CD8-positive, alpha-beta memory T cell (primary cell): ENCODE results near the gene ZNF784. TPM values are rescaled to one million over a fixed set of nuclear protein-coding genes. Genes with fewer than 3 reads are reported as not detected.
"Not testable (repeated sequence)": the region's sequence is repeated elsewhere in the genome, so short reads cannot be mapped to it uniquely, and the experiment has no call there.

Experiments
- CTCF ChIA-PET: fragments of 350-600 bp; sonication (Branson Sonifier 250); formaldehyde crosslinking; loops from one replicate; lab custom pipeline; 2021; ENCODE audit warnings: antibody characterized with exemption; lab: Charles Lee
- POLR2A ChIA-PET: fragments of 350-600 bp; sonication (Branson Sonifier 250); formaldehyde crosslinking; loops from one replicate; lab custom pipeline; 2021; ENCODE audit warnings: antibody characterized with exemption; lab: Charles Lee
- DNase-seq, 5 donors: peaks; one replicate each; pipeline versions ENCODE4 v3.0.0 to v3.0.0-alpha.2; 2020 to 2022; ENCODE audit warnings: mixed read lengths in 1 of 5
- H3K27ac ChIP-seq: one replicate; pipeline ENCODE4 v1.7.0; 2013; ENCODE audit warnings: low read depth, mild to moderate bottlenecking, low read length, moderate library complexity
- H3K27me3 ChIP-seq: 2 replicates; pipeline ENCODE4 v1.7.0; 2013; ENCODE audit warnings: low read length, mild to moderate bottlenecking; ENCODE audit not compliant: insufficient read depth, poor library complexity, severe bottlenecking
- H3K36me3 ChIP-seq: 2 replicates; pipeline ENCODE4 v1.7.0; 2013; ENCODE audit warnings: mild to moderate bottlenecking, low read length, moderate library complexity; ENCODE audit not compliant: insufficient read depth
- H3K4me1 ChIP-seq: 2 replicates; pipeline ENCODE4 v1.7.0; 2013; ENCODE audit warnings: mild to moderate bottlenecking, low read length, moderate library complexity; ENCODE audit not compliant: insufficient read depth
- H3K4me3 ChIP-seq: 2 replicates; pipeline ENCODE4 v1.7.0; 2013; ENCODE audit warnings: mild to moderate bottlenecking, low read length
- H3K9me3 ChIP-seq: 2 replicates; pipeline ENCODE4 v1.7.0; 2013; ENCODE audit warnings: mild to moderate bottlenecking, low read length
- H3K27ac Mint-ChIP-seq, 8 donors: one replicate each; pipeline ENCODE4 v1.8.0; 2020 to 2021; ENCODE audit warnings: mixed read lengths in 8 of 8, mild to moderate bottlenecking in 6 of 8, inconsistent platforms in 3 of 8, moderate library complexity in 3 of 8
- H3K27me3 Mint-ChIP-seq, 2 donors: one replicate each; pipeline ENCODE4 v1.8.0; 2020 to 2021; ENCODE audit warnings: mixed read lengths in 2 of 2, mild to moderate bottlenecking in 1 of 2, moderate library complexity in 1 of 2
- H3K36me3 Mint-ChIP-seq, 3 donors: one replicate each; pipeline ENCODE4 v1.8.0; 2020 to 2021; ENCODE audit warnings: mixed read lengths in 3 of 3, inconsistent platforms in 1 of 3, mild to moderate bottlenecking in 1 of 3
- H3K4me1 Mint-ChIP-seq, 3 donors: one replicate each; pipeline ENCODE4 v1.8.0; 2020 to 2021; ENCODE audit warnings: mixed read lengths in 3 of 3, inconsistent platforms in 1 of 3, mild to moderate bottlenecking in 1 of 3
- H3K4me3 Mint-ChIP-seq, 7 donors: one replicate each; pipeline ENCODE4 v1.8.0; 2020 to 2021; ENCODE audit warnings: mixed read lengths in 7 of 7, mild to moderate bottlenecking in 6 of 7, moderate library complexity in 4 of 7, inconsistent platforms in 2 of 7
- H3K9me3 Mint-ChIP-seq, 5 donors: one replicate each; pipeline ENCODE4 v1.8.0; 2020 to 2022; ENCODE audit warnings: mixed read lengths in 5 of 5, mild to moderate bottlenecking in 3 of 5, moderate library complexity in 2 of 5, inconsistent platforms in 1 of 5
- polyA plus RNA-seq: library from polyadenylated mRNA; unstranded; fragments of 300-500 nt; fragmentation: Illumina TruSeq; gene quantifications from one replicate; pipeline ENCODE4 v1.2.3, GENCODE V29; 2021
- total RNA-seq, 2 experiments: library from RNA; stranded (reverse); gene quantifications; one replicate each; pipeline ENCODE4 v1.2.3, GENCODE V29; 2021

The ZNF784 gene
- total and polyA plus RNA-seq, 3 experiments from 2014 or later: 1.0 to 2.9 (median 2.6) TPM

DNA sequence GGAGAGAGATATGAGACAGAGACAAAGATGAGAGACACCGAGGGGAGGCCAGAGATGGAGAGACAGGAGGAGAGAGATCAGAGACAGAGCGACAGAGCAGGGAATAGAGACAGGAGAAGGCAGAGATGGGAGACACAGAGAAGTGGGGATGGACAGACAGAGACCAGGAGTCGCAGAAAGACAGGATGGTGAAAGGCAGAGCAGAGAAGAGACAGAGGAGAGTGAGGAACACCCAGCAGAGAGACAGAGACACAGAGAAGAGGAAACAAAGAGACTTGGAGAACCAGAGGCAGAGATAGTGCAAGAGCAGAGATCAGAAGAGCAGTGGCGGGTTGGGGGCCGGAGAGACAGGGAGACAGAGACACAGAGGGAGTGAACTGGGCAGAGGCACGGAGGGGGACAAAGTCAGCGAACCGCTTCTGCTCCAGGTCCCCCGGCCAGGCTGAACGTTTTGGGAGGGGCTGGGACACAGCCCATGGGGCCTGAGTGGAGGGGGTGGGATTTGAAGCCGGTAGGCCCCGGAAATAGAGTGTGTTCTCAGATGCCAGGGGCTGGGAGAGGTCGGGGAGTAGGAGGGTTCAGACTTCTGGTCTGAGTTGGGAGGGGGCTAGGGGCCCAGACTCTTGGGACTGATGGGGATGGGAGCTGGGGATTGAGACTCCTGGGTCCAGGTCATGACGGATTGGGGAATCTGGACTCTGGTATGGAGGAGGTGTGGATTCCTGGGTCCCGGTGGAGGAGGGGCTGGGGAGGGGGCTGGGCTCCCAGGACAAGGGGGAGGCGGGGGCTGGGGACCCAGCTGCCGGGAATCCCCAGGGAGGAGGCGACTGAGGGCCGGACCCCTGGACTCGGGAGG lies 44.4 kb downstream of the ZNF784 start:
- peak in 1 of 5 donors; percentile 48 for DNase-seq
- Mint-ChIP-seq H3K4me1 (peaks cover 19 to 24% (median 24%) of the 10 kb centered on the region in 3 donors), H3K27ac (peak overlapping the region; percentile 49 to 99 (median 88)), H3K36me3 (peaks cover 10 to 15% (median 11%) of the 10 kb centered on the region in 3 donors), H3K27me3 (peaks cover 0 to under 1% of the 10 kb centered on the region in 2 donors), H3K4me3 (peak overlapping the region; percentile 78 to 91 (median 86)), H3K9me3 (peaks cover 0 to 4% (median 0%) of the 10 kb centered on the region in 5 donors)
- no peaks in the 10 kb centered on the region for H3K27me3 ChIP-seq
- H3K27ac ChIP-seq: peak overlapping the region; percentile 12
- no peaks in the 10 kb centered on the region for H3K36me3 ChIP-seq
- H3K9me3 ChIP-seq: no peaks in the 10 kb centered on the region
- H3K4me3 ChIP-seq: peak overlapping the region; percentile 56
- POLR2A ChIA-PET: interaction anchor here (0.6 kb wide), 1 partner anchor 26 kb away, joined by 3 read pairs; no protein-coding TSS in a partner anchor
- H3K4me1 ChIP-seq: peaks cover 16% of the 10 kb centered on the region
- CTCF ChIA-PET: interaction anchor here (1.4 to 1.6 kb wide), 2 partner anchors 51 to 53 kb away, joined by 3 to 7 read pairs; no protein-coding TSS in a partner anchor

DNA sequence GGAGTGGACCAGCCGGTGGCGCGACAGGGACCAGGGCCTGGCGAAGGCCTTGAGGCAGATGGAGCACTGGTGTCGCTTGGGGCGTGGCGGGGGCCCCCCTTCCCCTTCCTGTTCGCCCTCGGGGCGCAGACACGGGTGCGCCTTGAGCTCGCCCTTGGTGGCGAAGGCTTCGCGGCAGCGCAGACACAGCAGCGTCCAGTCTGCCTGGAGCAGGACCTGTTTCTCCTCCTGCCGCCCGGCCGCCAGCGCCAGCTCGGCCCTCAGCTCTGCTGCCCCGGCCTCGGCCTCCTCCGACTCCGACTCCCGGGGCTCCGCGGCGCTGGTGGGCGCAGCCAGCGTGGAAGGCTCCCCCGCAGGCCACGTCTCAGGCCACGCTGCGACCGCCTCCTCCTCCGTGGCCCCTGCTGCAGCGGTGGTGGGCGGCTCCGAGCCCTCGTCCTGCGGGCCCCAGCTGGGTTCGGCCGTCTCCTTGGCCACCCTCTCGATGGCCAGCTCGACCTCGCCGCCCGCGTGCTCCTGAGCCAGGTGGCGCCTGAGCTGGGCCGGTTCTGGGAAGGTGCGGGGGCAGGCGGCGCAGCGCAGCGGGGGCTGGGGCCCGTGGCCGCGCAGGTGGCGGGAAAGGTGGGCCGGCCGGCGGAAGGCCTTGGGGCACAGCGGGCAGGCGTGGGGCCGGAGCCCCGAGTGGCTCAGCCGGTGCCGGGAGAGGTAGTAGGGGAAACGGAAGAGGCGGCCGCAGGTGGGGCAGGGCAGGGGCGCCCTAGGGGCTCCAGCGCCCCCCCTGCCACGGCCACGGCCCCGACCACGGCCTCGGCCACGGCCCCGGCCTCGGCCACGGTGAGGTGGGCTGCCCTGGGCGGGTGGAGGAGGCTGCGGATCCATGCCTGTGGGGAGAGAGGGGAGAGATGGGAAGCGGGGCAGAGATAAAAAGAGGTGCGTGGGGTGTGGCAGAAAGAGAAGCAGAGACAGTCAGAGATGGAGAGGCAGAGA lies 45.3 kb downstream of the ZNF784 start:
- Mint-ChIP-seq H3K36me3 (peaks cover 10 to 15% (median 11%) of the 10 kb centered on the region in 3 donors), H3K27me3 (no peaks in the 10 kb centered on the region), H3K9me3 (peaks cover 0 to 4% (median 0%) of the 10 kb centered on the region in 5 donors), H3K27ac (peak overlapping the region; percentile 49 to 99 (median 88)), H3K4me1 (peaks cover 19 to 24% (median 24%) of the 10 kb centered on the region in 3 donors), H3K4me3 (peak overlapping the region; percentile 56 to 91 (median 82))
- Histone ChIP-seq H3K27me3 (no peaks in the 10 kb centered on the region), H3K36me3 (no peaks in the 10 kb centered on the region), H3K4me3 (no peak overlapping the region), H3K27ac (no peak overlapping the region), H3K4me1 (peaks cover 16% of the 10 kb centered on the region), H3K9me3 (no peaks in the 10 kb centered on the region)
- DNase-seq: peak in 1 of 5 donors; percentile 48
- ChIA-PET POLR2A (no interaction called here), CTCF (no interaction called here)

DNA sequence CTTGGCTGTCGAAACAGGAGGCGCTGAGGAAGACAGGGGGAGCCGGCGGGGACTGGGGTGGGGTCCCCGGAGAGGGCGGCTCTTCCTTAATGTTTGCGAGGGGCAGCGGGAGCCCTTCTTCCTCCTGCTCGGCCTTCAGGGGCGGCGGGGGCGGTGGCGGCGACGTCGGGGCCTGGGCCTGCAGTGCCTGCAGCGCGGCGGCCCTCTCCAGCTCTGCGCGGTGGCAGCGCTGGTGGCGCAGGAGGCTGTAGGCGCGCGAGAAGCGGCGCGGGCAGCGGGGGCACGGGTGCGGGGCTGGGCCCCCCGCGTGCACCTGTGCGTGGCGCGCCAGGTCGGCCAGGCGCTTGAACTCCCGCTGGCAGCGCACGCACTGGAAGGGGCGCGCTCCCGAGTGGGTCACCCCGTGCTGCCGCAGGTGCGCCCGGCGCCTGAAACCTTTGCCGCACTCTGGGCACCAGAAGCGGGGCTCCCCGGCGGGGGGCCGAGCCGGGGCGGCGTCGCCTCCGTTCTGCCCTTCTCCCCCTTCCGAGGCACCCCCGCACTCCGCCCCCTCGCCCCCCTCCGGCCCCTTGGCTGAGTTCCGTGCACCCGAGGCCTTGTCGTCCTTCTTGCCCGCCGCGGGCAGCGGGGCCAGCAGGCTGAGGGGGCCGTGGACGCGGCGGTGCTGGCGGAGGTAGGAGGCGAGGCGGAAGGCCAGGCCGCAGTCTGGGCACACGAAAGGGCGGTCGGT lies 46.2 kb downstream of the ZNF784 start:
- Mint-ChIP-seq H3K4me1 (peaks cover 19 to 24% (median 24%) of the 10 kb centered on the region in 3 donors), H3K27me3 (no peaks in the 10 kb centered on the region), H3K27ac (no peak overlapping the region), H3K36me3 (peaks cover 10 to 15% (median 11%) of the 10 kb centered on the region in 3 donors), H3K9me3 (peaks cover 0 to 4% (median 0%) of the 10 kb centered on the region in 5 donors), H3K4me3 (no peak overlapping the region)
- no peaks in the 10 kb centered on the region for H3K9me3 ChIP-seq
- peak in 1 of 5 donors; percentile 26 for DNase-seq
- no peaks in the 10 kb centered on the region for H3K27me3 ChIP-seq
- ChIA-PET POLR2A (interaction anchor here (0.6 kb wide), 1 partner anchor 9 kb away, joined by 3 read pairs; no protein-coding TSS in a partner anchor), CTCF (no interaction called here)
- peaks cover 16% of the 10 kb centered on the region for H3K4me1 ChIP-seq
- H3K36me3 ChIP-seq: no peaks in the 10 kb centered on the region
- H3K27ac ChIP-seq: no peak overlapping the region
- no peak overlapping the region for H3K4me3 ChIP-seq

DNA sequence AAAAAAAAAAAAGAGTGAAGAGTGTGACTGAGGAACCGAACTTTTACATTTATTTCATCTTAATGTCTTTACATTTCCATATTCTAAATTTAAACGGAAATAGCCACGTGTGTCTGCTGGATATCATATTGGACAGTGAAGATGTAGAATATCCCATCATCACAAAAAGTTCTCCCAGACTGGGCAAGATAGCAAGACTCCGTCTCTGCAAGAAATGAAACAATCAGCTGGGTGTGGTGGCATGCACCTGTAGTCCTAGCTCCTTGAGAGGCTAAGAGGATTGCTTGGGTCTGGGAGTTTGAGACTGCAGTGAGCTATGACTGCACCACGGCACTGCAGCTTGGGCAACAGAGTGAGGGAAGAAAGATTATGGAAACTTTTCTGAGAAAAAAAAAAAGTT lies 47.6 kb downstream of the ZNF784 start:
- Mint-ChIP-seq H3K27ac (no peak overlapping the region), H3K36me3 (peaks cover 10 to 15% (median 11%) of the 10 kb centered on the region in 3 donors), H3K4me3 (peak overlapping the region; percentile 2 to 81 (median 57)), H3K27me3 (peaks cover 0 to 2% of the 10 kb centered on the region in 2 donors), H3K4me1 (peaks cover 16 to 20% (median 19%) of the 10 kb centered on the region in 3 donors), H3K9me3 (peaks cover 0 to 4% (median 0%) of the 10 kb centered on the region in 5 donors)
- Histone ChIP-seq H3K4me3 (no peak overlapping the region), H3K27me3 (no peaks in the 10 kb centered on the region), H3K9me3 (no peaks in the 10 kb centered on the region), H3K4me1 (peaks cover 13% of the 10 kb centered on the region), H3K27ac (no peak overlapping the region), H3K36me3 (no peaks in the 10 kb centered on the region)
- ChIA-PET POLR2A (no interaction called here), CTCF (no interaction called here)
- DNase-seq: no peak

DNA sequence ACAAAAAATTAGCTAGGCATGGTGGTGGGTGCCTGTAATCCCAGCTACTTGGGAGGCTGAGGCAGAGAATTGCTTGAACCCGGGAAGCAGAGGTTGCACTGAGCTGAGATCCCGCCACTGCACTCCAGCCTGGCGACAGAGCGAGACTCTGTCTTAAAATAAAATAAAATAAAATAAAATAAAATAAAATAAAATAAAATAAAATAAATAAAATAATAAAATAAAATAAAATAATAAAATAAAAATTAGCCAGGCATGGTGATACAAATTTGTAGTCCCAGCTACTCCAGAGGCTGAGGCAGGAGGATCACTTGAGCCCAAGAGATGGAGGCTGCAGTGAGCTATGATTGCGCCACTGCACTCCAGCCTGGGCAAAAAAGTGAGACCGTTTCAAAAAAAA lies 50.4 kb downstream of the ZNF784 start:
- H3K9me3 Mint-ChIP-seq, H3K4me3 Mint-ChIP-seq, H3K27me3 ChIP-seq, H3K27ac ChIP-seq, H3K27me3 Mint-ChIP-seq, POLR2A ChIA-PET, H3K4me3 ChIP-seq, H3K9me3 ChIP-seq, DNase-seq, H3K4me1 Mint-ChIP-seq, H3K36me3 Mint-ChIP-seq, H3K4me1 ChIP-seq, H3K36me3 ChIP-seq, H3K27ac Mint-ChIP-seq: not testable (repeated sequence)
- CTCF ChIA-PET: interaction anchor here (0.7 to 1.5 kb wide), 2 partner anchors 27 to 70 kb away, joined by 3 to 4 read pairs; no protein-coding TSS in a partner anchor

Other genes with a start within 250 kb of the ZNF784 start
- gene TMEM190, start 247.7 kb downstream of the ZNF784 start, total RNA-seq: not detected
- gene TMEM190, start 247.7 kb downstream of the ZNF784 start, polyA plus RNA-seq: not detected
- 10 to 100 TPM; 13.3 to 14.1 TPM for gene TMEM238, start 240.3 kb downstream of the ZNF784 start, total RNA-seq
- 1.9 TPM for gene TMEM238, start 240.3 kb downstream of the ZNF784 start, polyA plus RNA-seq
- gene RPL28, start 238.6 kb downstream of the ZNF784 start, total RNA-seq: 1,000 to 10,000 TPM; 2,376 to 2,381 TPM
- 615 TPM for gene RPL28, start 238.6 kb downstream of the ZNF784 start, polyA plus RNA-seq
- gene UBE2S, start 216.8 kb downstream of the ZNF784 start, total RNA-seq: 100 to 1,000 TPM; 263 to 291 TPM
- 42.5 TPM for gene UBE2S, start 216.8 kb downstream of the ZNF784 start, polyA plus RNA-seq
- gene SHISA7, start 181.3 kb downstream of the ZNF784 start, total RNA-seq: not detected
- not detected for gene SHISA7, start 181.3 kb downstream of the ZNF784 start, polyA plus RNA-seq
- 10 to 100 TPM; 33.7 to 38.8 TPM for gene ISOC2, start 162.9 kb downstream of the ZNF784 start, total RNA-seq
- gene ISOC2, start 162.9 kb downstream of the ZNF784 start, polyA plus RNA-seq: 32.0 TPM
- gene C19orf85, start 159.8 kb downstream of the ZNF784 start, total RNA-seq: not detected
- gene C19orf85, start 159.8 kb downstream of the ZNF784 start, polyA plus RNA-seq: not detected
- 1 to 10 TPM; 8.3 to 8.7 TPM for gene ZNF628, start 147.9 kb downstream of the ZNF784 start, total RNA-seq
- gene ZNF628, start 147.9 kb downstream of the ZNF784 start, polyA plus RNA-seq: 0.36 TPM
- 10 to 100 TPM; 27.5 to 28.4 TPM for gene NAT14, start 139.4 kb downstream of the ZNF784 start, total RNA-seq
- gene NAT14, start 139.4 kb downstream of the ZNF784 start, polyA plus RNA-seq: 7.0 TPM
- 1 to 10 TPM in 1 of 2 experiments, under 1 TPM in 1; 0.35 to 1.2 TPM for gene SSC5D, start 136.1 kb downstream of the ZNF784 start, total RNA-seq
- gene SSC5D, start 136.1 kb downstream of the ZNF784 start, polyA plus RNA-seq: not detected
- gene SBK2, start 87.4 kb downstream of the ZNF784 start, total RNA-seq: not detected
- gene SBK2, start 87.4 kb downstream of the ZNF784 start, polyA plus RNA-seq: not detected
- gene SBK3, start 79.0 kb downstream of the ZNF784 start, total RNA-seq: not detected
- gene SBK3, start 79.0 kb downstream of the ZNF784 start, polyA plus RNA-seq: not detected
- 1 to 10 TPM; 6.0 to 6.6 TPM for gene ZNF579, start 43.7 kb downstream of the ZNF784 start, total RNA-seq
- 0.35 TPM for gene ZNF579, start 43.7 kb downstream of the ZNF784 start, polyA plus RNA-seq
- gene FIZ1, start 25.0 kb downstream of the ZNF784 start, total RNA-seq: 10 to 100 TPM; 23.9 to 25.8 TPM
- 4.6 TPM for gene FIZ1, start 25.0 kb downstream of the ZNF784 start, polyA plus RNA-seq
- 10 to 100 TPM; 13.9 to 15.8 TPM for gene ZNF524, start 24.3 kb downstream of the ZNF784 start, total RNA-seq
- 35.9 TPM for gene ZNF524, start 24.3 kb downstream of the ZNF784 start, polyA plus RNA-seq
- gene ZNF865, start 18.9 kb downstream of the ZNF784 start, total RNA-seq: 10 to 100 TPM; 12.7 to 15.3 TPM
- 0.21 TPM for gene ZNF865, start 18.9 kb downstream of the ZNF784 start, polyA plus RNA-seq
- 10 to 100 TPM; 39.6 to 41.3 TPM for gene ZNF580, start 16.4 kb upstream of the ZNF784 start, total RNA-seq
- 15.2 TPM for gene ZNF580, start 16.4 kb upstream of the ZNF784 start, polyA plus RNA-seq
- gene ZNF581, start 19.1 kb upstream of the ZNF784 start, total RNA-seq: 10 to 100 TPM; 32.8 to 34.4 TPM
- 23.4 TPM for gene ZNF581, start 19.1 kb upstream of the ZNF784 start, polyA plus RNA-seq
- gene CCDC106, start 23.6 kb upstream of the ZNF784 start, total RNA-seq: 1 to 10 TPM; 2.0 to 2.2 TPM
- gene CCDC106, start 23.6 kb upstream of the ZNF784 start, polyA plus RNA-seq: 0.54 TPM
- gene U2AF2, start 30.5 kb upstream of the ZNF784 start, total RNA-seq: 100 to 1,000 TPM; 374 to 386 TPM
- gene U2AF2, start 30.5 kb upstream of the ZNF784 start, polyA plus RNA-seq: 9.5 TPM
- gene EPN1, start 50.7 kb upstream of the ZNF784 start, total RNA-seq: 10 to 100 TPM; 39.0 to 40.2 TPM
- 20.2 TPM for gene EPN1, start 50.7 kb upstream of the ZNF784 start, polyA plus RNA-seq
- gene NLRP9, start 113.8 kb upstream of the ZNF784 start, total RNA-seq: not detected
- not detected for gene NLRP9, start 113.8 kb upstream of the ZNF784 start, polyA plus RNA-seq
- gene RFPL4A, start 134.5 kb upstream of the ZNF784 start, total RNA-seq: not detected
- gene RFPL4A, start 134.5 kb upstream of the ZNF784 start, polyA plus RNA-seq: not detected
- not detected for gene RFPL4AL1, start 144.6 kb upstream of the ZNF784 start, total RNA-seq
- gene RFPL4AL1, start 144.6 kb upstream of the ZNF784 start, polyA plus RNA-seq: not detected
- gene NLRP11, start 207.4 kb upstream of the ZNF784 start, total RNA-seq: under 1 TPM; 0.07 to 0.11 TPM
- gene NLRP11, start 207.4 kb upstream of the ZNF784 start, polyA plus RNA-seq: not detected
- gene NLRP4, start 212.0 kb upstream of the ZNF784 start, total RNA-seq: not detected
- not detected for gene NLRP4, start 212.0 kb upstream of the ZNF784 start, polyA plus RNA-seq